ENCODE data around the gene PLCL1.

- no peak for TF ChIP-seq POLR2AphosphoS5 (IDR thresholded peaks at IDR 0.05; ENCODE audit: low read depth, low read length)
- TF ChIP-seq TAF1 (IDR thresholded peaks at IDR 0.05; ENCODE audit: borderline replicate concordance, insufficient read depth, low read length), result no peak
- no peak for TF ChIP-seq SIN3A (IDR thresholded peaks at IDR 0.05; ENCODE audit: borderline replicate concordance, insufficient read depth, low read length)
- TF ChIP-seq REST (IDR thresholded peaks at IDR 0.05; ENCODE audit: insufficient read depth in 1 of 2, low read depth in 2 of 2, low read length in 2 of 2), result no peak
- TF ChIP-seq FOXP2 (optimal IDR thresholded peaks at IDR 0.05; ENCODE audit: borderline replicate concordance, extremely low read depth, extremely low read length, insufficient read depth), result no peak
Observed at GRCh38 chr2:198137733-198138132, 333.3 kb downstream of the PLCL1 start.

All from PFSK-1 (cell line).